Neutrophil (primary cell): ENCODE results near the gene SSTR3.

Experiments
- H3K27ac ChIP-seq: fragments of 200-600 bp; sonication (generic); 2 replicates; pipeline ENCODE4 v1.5.1; 2016; ENCODE audit warnings: mild to moderate bottlenecking, moderate library complexity
- H3K27me3 ChIP-seq: fragments of 200-600 bp; sonication (generic); 2 replicates; pipeline ENCODE4 v1.6.0; 2016; ENCODE audit warnings: mild to moderate bottlenecking
- H3K36me3 ChIP-seq: fragments of 200-600 bp; sonication (generic); 2 replicates; pipeline ENCODE4 v1.5.1; 2017
- H3K4me1 ChIP-seq, 2 experiments: fragments of 200-600 bp in 1 of 2; sonication (generic) in 1 of 2; 1 replicate in 1 of 2; 2 replicates in 1 of 2; pipeline versions ENCODE4 v1.5.1 to v1.6.1; 2013 to 2016; ENCODE audit warnings: low read depth in 1 of 2, low read length in 1 of 2, mild to moderate bottlenecking in 1 of 2, moderate library complexity in 1 of 2; ENCODE audit not compliant: control insufficient read depth in 1 of 2, insufficient read depth in 1 of 2
- H3K4me3 ChIP-seq, 2 experiments: fragments of 200-600 bp in 1 of 2; sonication (generic) in 1 of 2; 1 replicate in 1 of 2; 2 replicates in 1 of 2; pipeline ENCODE4 v1.5.1; 2013 to 2016; ENCODE audit warnings: low read depth in 1 of 2, low read length in 1 of 2, mild to moderate bottlenecking in 1 of 2, moderate library complexity in 1 of 2
- H3K9me3 ChIP-seq: fragments of 200-600 bp; sonication (generic); 2 replicates; pipeline ENCODE4 v1.5.1; 2016
- CTCF ChIP-seq: fragments of 200-600 bp; sonication (generic); IDR thresholded peaks from 2 replicates; pipeline ENCODE4 v1.5.1; 2016; ENCODE audit warnings: antibody characterized with exemption

The SSTR3 gene

DNA sequence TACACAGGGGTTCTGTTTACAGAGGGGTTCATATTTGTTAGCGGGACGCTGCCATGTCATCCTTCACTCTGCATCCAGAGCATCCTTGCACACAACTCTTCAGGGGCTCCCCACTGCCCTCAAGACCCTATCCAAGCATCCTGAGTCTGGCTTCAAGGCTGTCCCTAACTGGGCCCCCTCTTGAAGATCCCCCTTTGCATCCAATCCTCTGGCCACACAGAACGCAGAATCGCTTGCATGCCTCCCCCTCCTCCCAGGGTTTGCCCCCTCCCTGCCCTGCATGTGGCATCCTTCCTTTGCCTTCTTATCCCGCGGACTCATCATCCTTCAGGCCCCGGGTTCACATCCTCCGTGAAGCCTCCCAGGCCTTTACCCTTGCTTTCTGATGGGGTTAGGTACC, 42.9 kb downstream of the SSTR3 start:
- TF ChIP-seq CTCF, result no peak
- Histone ChIP-seq H3K9me3 (no peaks in the 10 kb centered on the region), H3K4me3 (no peak overlapping the region), H3K4me1 (peaks cover 4 to 7% of the 10 kb centered on the region in 2 experiments), H3K27ac (no peak overlapping the region), H3K27me3 (peaks cover 9% of the 10 kb centered on the region), H3K36me3 (no peaks in the 10 kb centered on the region)

DNA sequence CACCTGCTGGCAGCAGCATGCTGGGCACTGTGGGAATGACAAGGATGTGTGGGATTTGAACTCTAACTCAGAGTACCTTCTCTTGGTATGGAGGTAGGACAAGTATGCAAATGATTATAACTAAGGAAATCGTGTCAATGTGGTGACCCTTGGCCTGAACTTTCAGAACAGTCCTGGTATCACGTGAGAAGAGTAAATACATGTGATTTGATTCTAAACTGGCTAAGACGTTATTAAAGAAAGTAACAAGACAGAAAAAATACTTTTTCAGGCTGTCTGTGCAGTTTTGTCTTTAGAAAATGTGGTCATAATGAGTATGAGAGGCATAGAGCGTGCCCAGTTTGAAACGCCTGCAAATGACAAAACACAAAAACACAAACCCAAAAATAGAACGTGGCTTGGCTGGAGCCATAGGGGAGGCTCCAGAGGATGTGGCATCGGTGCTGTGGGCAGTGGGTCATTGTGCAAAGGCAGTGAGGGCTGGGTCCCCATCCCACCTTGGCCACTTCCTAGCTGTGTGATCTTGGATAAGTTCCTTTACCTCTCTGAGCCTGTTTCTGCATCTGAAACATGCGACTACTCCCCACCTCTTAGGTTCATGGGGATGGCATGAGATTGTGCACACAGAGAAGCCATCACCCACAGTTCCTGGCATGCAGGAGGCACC, 44.2 kb downstream of the SSTR3 start:
- H3K9me3 ChIP-seq, result no peaks in the 10 kb centered on the region
- no peaks in the 10 kb centered on the region for H3K36me3 ChIP-seq
- H3K4me1 ChIP-seq, result peaks cover 4 to 7% of the 10 kb centered on the region in 2 experiments
- H3K27me3 ChIP-seq, result peaks cover 9% of the 10 kb centered on the region
- H3K27ac ChIP-seq, result no peak overlapping the region
- H3K4me3 ChIP-seq, result no peak overlapping the region
- no peak for TF ChIP-seq CTCF

GRCh38 chr22:37167176-37167980, 44.9 kb downstream of the SSTR3 start:
- Histone ChIP-seq H3K27me3 (peaks cover 9% of the 10 kb centered on the region), H3K4me1 (peaks cover 4 to 7% of the 10 kb centered on the region in 2 experiments), H3K9me3 (no peaks in the 10 kb centered on the region), H3K36me3 (no peaks in the 10 kb centered on the region), H3K27ac (no peak overlapping the region), H3K4me3 (no peak overlapping the region)
- TF ChIP-seq CTCF, result no peak

GRCh38 chr22:37166675-37167066, 45.6 kb downstream of the SSTR3 start:
- H3K27me3 ChIP-seq, result peaks cover 9% of the 10 kb centered on the region
- no peaks in the 10 kb centered on the region for H3K9me3 ChIP-seq
- H3K4me1 ChIP-seq, result peaks cover 4 to 7% of the 10 kb centered on the region in 2 experiments
- no peak overlapping the region for H3K27ac ChIP-seq
- TF ChIP-seq CTCF, result peak; percentile 89
- H3K36me3 ChIP-seq, result no peaks in the 10 kb centered on the region
- H3K4me3 ChIP-seq, result no peak overlapping the region

GRCh38 chr22:37165940-37166674, 46.2 kb downstream of the SSTR3 start:
- no peaks in the 10 kb centered on the region for H3K36me3 ChIP-seq
- H3K4me3 ChIP-seq, result no peak overlapping the region
- peaks cover 9% of the 10 kb centered on the region for H3K27me3 ChIP-seq
- H3K4me1 ChIP-seq, result peaks cover 4 to 7% of the 10 kb centered on the region in 2 experiments
- no peak overlapping the region for H3K27ac ChIP-seq
- TF ChIP-seq CTCF, result no peak
- no peaks in the 10 kb centered on the region for H3K9me3 ChIP-seq
